MM.1S (cell line): ENCODE data around the gene BBX.
A peak's percentile ranks its signal among the peaks of the same experiment; 100 is the strongest.

ENCODE experiments used
- DNase-seq: peaks from one replicate; pipeline ENCODE4 v3.0.0-alpha.2; 2015
- H2AFZ ChIP-seq: fragments of 300-600 bp; sonication (generic); 2 replicates; pipeline ENCODE4 v1.6.0; 2016; ENCODE audit warnings: antibody characterized with exemption, low read length
- H3F3A ChIP-seq: fragments of 300-600 bp; sonication (generic); 2 replicates; pipeline ENCODE4 v1.6.1; 2016; ENCODE audit warnings: mild to moderate bottlenecking, antibody characterized with exemption, low read length, moderate library complexity, mixed read lengths; ENCODE audit not compliant: insufficient read depth
- H3K27ac ChIP-seq: fragments of 300-600 bp; sonication (generic); 2 replicates; pipeline ENCODE4 v1.5.1; 2016; ENCODE audit warnings: mild to moderate bottlenecking, low read length
- H3K27me3 ChIP-seq: fragments of 300-600 bp; sonication (generic); replicated peaks from 2 replicates; pipeline ENCODE4 v1.6.0; 2016; ENCODE audit warnings: low read length; ENCODE audit not compliant: insufficient read depth
- H3K36me3 ChIP-seq: fragments of 300-600 bp; sonication (generic); replicated peaks from 2 replicates; pipeline ENCODE4 v1.6.1; 2016; ENCODE audit warnings: mild to moderate bottlenecking, low read length, mixed read lengths; ENCODE audit not compliant: insufficient read depth
- H3K4me1 ChIP-seq: fragments of 300-600 bp; sonication (generic); 2 replicates; pipeline ENCODE4 v1.6.1; 2016; ENCODE audit warnings: low read length, mixed read lengths
- H3K4me2 ChIP-seq: fragments of 300-600 bp; sonication (generic); 2 replicates; pipeline ENCODE4 v1.6.0; 2016; ENCODE audit warnings: low read depth, low read length
- H3K4me3 ChIP-seq: fragments of 300-600 bp; sonication (generic); 2 replicates; pipeline ENCODE4 v1.5.1; 2016; ENCODE audit warnings: low read length, mixed read lengths
- H3K79me2 ChIP-seq: fragments of 300-600 bp; sonication (generic); 2 replicates; pipeline ENCODE4 v1.6.1; 2016; ENCODE audit warnings: mixed run types, low read length, mixed read lengths
- H3K9ac ChIP-seq: fragments of 300-600 bp; sonication (generic); 2 replicates; pipeline ENCODE4 v1.6.1; 2016; ENCODE audit warnings: low read length, mixed read lengths
- H3K9me2 ChIP-seq: fragments of 300-600 bp; sonication (generic); replicated peaks from 2 replicates; pipeline ENCODE4 v1.6.1; 2016; ENCODE audit warnings: mild to moderate bottlenecking, low read length, mixed read lengths; ENCODE audit not compliant: insufficient read depth
- H3K9me3 ChIP-seq: fragments of 300-600 bp; sonication (generic); replicated peaks from 2 replicates; pipeline ENCODE4 v1.6.1; 2016; ENCODE audit warnings: mild to moderate bottlenecking, low read length, mixed read lengths; ENCODE audit not compliant: insufficient read depth
- H4K20me1 ChIP-seq: fragments of 300-600 bp; sonication (generic); 2 replicates; pipeline ENCODE4 v1.6.1; 2016; ENCODE audit warnings: mild to moderate bottlenecking, low read length, moderate library complexity, mixed read lengths; ENCODE audit not compliant: insufficient read depth
- EZH2 ChIP-seq: fragments of 300-600 bp; sonication (generic); optimal IDR thresholded peaks from 2 replicates; pipeline ENCODE3; 2017; ENCODE audit warnings: low read depth, mild to moderate bottlenecking, antibody characterized with exemption, low read length, mixed read lengths
- EZH2phosphoT487 ChIP-seq: fragments of 300-600 bp; sonication (generic); IDR thresholded peaks from 2 replicates; pipeline ENCODE4 v1.6.1; 2018; ENCODE audit warnings: antibody characterized with exemption, low read length
- TF ChIP-seq, protein P1 (sequence below): fragments of 300-600 bp; sonication (generic); IDR thresholded peaks from 2 replicates; pipeline ENCODE4 v1.5.1; 2016; ENCODE audit warnings: antibody characterized with exemption, low read length, mixed read lengths

Gene BBX

DNA sequence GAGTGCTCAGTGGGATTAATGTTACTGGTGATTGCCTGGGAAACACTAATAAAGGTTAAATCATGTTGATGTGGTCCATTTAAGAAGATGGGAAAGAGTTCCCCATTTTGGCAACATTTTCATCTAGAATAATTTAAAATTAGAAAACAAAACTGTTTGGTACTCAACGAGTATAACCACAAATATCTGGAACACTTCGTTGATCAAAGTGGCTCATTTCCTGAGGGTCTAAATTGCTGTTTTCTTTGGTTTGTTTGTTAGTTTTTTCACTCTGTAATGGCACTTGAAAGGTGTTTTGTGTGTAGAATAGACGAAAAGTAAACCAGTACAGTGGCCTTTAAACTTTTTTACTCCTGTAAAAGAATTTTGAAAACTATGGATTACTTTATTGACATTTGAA, 73.9 kb downstream of the BBX start:
- no peak overlapping the region for H3K4me2 ChIP-seq
- H3K9me2 ChIP-seq, result no peaks in the 10 kb centered on the region
- H3K4me1 ChIP-seq, result 0 out of 2 replicates have a peak, but pooled peaks cover 4% of the 10 kb centered on the region
- H2AFZ ChIP-seq, result no peak overlapping the region
- TF ChIP-seq, protein P1, sequence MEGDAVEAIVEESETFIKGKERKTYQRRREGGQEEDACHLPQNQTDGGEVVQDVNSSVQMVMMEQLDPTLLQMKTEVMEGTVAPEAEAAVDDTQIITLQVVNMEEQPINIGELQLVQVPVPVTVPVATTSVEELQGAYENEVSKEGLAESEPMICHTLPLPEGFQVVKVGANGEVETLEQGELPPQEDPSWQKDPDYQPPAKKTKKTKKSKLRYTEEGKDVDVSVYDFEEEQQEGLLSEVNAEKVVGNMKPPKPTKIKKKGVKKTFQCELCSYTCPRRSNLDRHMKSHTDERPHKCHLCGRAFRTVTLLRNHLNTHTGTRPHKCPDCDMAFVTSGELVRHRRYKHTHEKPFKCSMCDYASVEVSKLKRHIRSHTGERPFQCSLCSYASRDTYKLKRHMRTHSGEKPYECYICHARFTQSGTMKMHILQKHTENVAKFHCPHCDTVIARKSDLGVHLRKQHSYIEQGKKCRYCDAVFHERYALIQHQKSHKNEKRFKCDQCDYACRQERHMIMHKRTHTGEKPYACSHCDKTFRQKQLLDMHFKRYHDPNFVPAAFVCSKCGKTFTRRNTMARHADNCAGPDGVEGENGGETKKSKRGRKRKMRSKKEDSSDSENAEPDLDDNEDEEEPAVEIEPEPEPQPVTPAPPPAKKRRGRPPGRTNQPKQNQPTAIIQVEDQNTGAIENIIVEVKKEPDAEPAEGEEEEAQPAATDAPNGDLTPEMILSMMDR, result no peak
- TF ChIP-seq EZH2phosphoT487, result no peak
- TF ChIP-seq EZH2, result no peak
- no peaks in the 10 kb centered on the region for H3F3A ChIP-seq
- H3K27ac ChIP-seq, result no peak overlapping the region
- H3K9ac ChIP-seq, result no peak overlapping the region
- no peaks in the 10 kb centered on the region for H4K20me1 ChIP-seq
- H3K27me3 ChIP-seq, result no peaks in the 10 kb centered on the region
- H3K36me3 ChIP-seq, result no peaks in the 10 kb centered on the region
- no peaks in the 10 kb centered on the region for H3K9me3 ChIP-seq
- no peak for DNase-seq
- H3K4me3 ChIP-seq, result no peak overlapping the region
- H3K79me2 ChIP-seq, result 0 out of 2 replicates have a peak, but pooled peaks cover 7% of the 10 kb centered on the region

DNA sequence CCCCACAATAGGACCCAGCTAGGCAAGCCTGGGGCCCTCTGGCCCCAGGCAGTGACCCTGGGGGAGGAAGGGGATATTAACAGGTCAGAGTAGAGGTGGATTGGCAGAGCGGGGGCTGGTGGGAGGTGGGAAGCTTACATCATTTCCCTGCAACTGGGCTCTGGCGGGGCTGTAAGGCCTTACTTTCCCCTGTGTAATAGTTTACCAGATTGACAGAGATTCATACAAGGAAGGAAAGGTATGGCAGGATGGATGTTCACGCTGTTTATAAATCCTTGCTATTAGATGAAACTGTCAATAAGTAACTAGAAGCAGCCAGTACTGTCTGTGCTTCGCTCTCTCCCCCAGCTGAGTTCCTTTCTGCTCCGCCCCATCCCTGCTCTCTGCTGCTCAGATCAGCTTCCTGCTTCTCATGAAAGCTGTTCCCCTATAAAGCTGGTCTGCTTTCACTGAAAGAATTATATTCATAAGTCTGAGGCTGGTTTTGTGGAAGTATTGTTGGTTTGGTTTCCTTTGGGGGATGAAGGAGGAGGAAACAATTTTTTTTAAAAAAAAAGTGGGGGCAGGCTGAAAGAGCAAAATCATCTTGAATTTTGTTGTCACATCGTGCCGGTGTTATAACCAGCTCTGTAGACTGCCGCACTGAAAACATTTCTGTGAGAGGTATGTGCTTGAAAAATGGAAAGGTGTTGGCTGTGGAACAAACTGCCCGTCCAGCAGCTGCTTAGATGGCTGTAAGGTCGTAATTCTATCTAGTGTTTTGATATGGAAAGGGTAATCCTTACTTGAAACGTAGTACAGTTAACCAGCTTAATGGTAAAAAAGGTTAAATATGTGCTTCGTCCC, 76.4 kb downstream of the BBX start:
- no peaks in the 10 kb centered on the region for H3F3A ChIP-seq
- no peaks in the 10 kb centered on the region for H4K20me1 ChIP-seq
- 0 out of 2 replicates have a peak, but pooled peaks cover 7% of the 10 kb centered on the region for H3K79me2 ChIP-seq
- peak overlapping the region; percentile 25; the same call in 1 of the 2 replicates for H3K4me3 ChIP-seq
- peak overlapping the region; percentile 6; the same call in 1 of the 2 replicates for H3K9ac ChIP-seq
- no peak overlapping the region for H3K27ac ChIP-seq
- H3K4me1 ChIP-seq, result 0 out of 2 replicates have a peak, but pooled peaks cover 4% of the 10 kb centered on the region
- no peak overlapping the region for H2AFZ ChIP-seq
- no peaks in the 10 kb centered on the region for H3K27me3 ChIP-seq
- no peak for DNase-seq
- H3K9me3 ChIP-seq, result no peaks in the 10 kb centered on the region
- H3K9me2 ChIP-seq, result no peaks in the 10 kb centered on the region
- no peaks in the 10 kb centered on the region for H3K36me3 ChIP-seq
- TF ChIP-seq EZH2phosphoT487, result no peak
- TF ChIP-seq EZH2, result no peak
- TF ChIP-seq, protein P1, result no peak
- peak overlapping the region; percentile 52 for H3K4me2 ChIP-seq

- H3K4me1 ChIP-seq, result 0 out of 2 replicates have a peak, but pooled peaks cover 4% of the 10 kb centered on the region
- H4K20me1 ChIP-seq, result no peaks in the 10 kb centered on the region
- no peaks in the 10 kb centered on the region for H3F3A ChIP-seq
- no peaks in the 10 kb centered on the region for H3K9me3 ChIP-seq
- H3K4me2 ChIP-seq, result peak overlapping the region; percentile 52; the same call in 1 of the 2 replicates
- 0 out of 2 replicates have a peak, but pooled peaks cover 7% of the 10 kb centered on the region for H3K79me2 ChIP-seq
- H3K36me3 ChIP-seq, result no peaks in the 10 kb centered on the region
- no peak overlapping the region for H3K4me3 ChIP-seq
- no peaks in the 10 kb centered on the region for H3K27me3 ChIP-seq
- no peaks in the 10 kb centered on the region for H3K9me2 ChIP-seq
- no peak for DNase-seq
- no peak overlapping the region for H3K27ac ChIP-seq
- TF ChIP-seq, protein P1, result no peak
- no peak for TF ChIP-seq EZH2phosphoT487
- no peak for TF ChIP-seq EZH2
- no peak overlapping the region for H3K9ac ChIP-seq
- H2AFZ ChIP-seq, result no peak overlapping the region
Observed at GRCh38 chr3:107599772-107600145, 77.0 kb downstream of the BBX start.
